Mesangial cell (primary cell): ENCODE data around the gene SRSF6. TPM values are rescaled to one million over a fixed set of nuclear protein-coding genes. Genes with fewer than 3 reads are reported as not detected.

ENCODE experiments used
- total RNA-seq: library from RNA; depleted of rRNA; stranded (reverse); fragments of >200 nt; gene quantifications from 2 replicates; pipeline ENCODE4 v1.2.3, GENCODE V29; 2015

The SRSF6 gene
- total RNA-seq = 42.2 and 45.1 TPM in 2 replicates

GRCh38 chr20:43457640-43458421 lies at the start of gene SRSF6:
Gene SRSF6, plus strand, starts transcription at chr20:43457896. Its CDS starts 138 bp downstream, at chr20:43458034.

GRCh38 chr20:43507150-43508080 lies 49.7 kb downstream of the SRSF6 start, which contains the start of gene L3MBTL1:
Gene L3MBTL1, plus strand, starts transcription at chr20:43507697. Its CDS starts 5,807 bp downstream, at chr20:43513504.

Other genes with a start within 250 kb of the SRSF6 start
- 3.3 and 10.3 TPM in 2 replicates for gene L3MBTL1, start 49.8 kb downstream of the SRSF6 start, total RNA-seq
- gene SGK2, start 101.1 kb downstream of the SRSF6 start, total RNA-seq = 1.8 and 15.6 TPM in 2 replicates
- 18.3 and 37.8 TPM in 2 replicates for gene IFT52, start 133.0 kb downstream of the SRSF6 start, total RNA-seq
- gene MYBL2, start 209.2 kb downstream of the SRSF6 start, total RNA-seq = 6.7 and 118 TPM in 2 replicates